KOPT-K1 (cell line): ENCODE data around the gene ART3.

Experiments used
- H3K27ac ChIP-seq: fragments of 200-600 bp; sonication (generic); 2 replicates; pipeline ENCODE4 v1.5.1; 2016; ENCODE audit warnings: antibody characterized with exemption, mild to moderate bottlenecking, low read depth, low read length; ENCODE audit not compliant: poor library complexity, severe bottlenecking
- H3K36me3 ChIP-seq: fragments of 200-600 bp; sonication (generic); 2 replicates; pipeline ENCODE4 v1.5.1; 2017; ENCODE audit warnings: antibody characterized with exemption, mild to moderate bottlenecking, low read length, moderate library complexity; ENCODE audit not compliant: insufficient read depth
- H3K9me3 ChIP-seq: fragments of 200-600 bp; sonication (generic); 2 replicates; pipeline ENCODE4 v1.5.1; 2017; ENCODE audit warnings: antibody characterized with exemption, low read length, mild to moderate bottlenecking; ENCODE audit not compliant: insufficient read depth, poor library complexity, severe bottlenecking

Gene ART3

DNA sequence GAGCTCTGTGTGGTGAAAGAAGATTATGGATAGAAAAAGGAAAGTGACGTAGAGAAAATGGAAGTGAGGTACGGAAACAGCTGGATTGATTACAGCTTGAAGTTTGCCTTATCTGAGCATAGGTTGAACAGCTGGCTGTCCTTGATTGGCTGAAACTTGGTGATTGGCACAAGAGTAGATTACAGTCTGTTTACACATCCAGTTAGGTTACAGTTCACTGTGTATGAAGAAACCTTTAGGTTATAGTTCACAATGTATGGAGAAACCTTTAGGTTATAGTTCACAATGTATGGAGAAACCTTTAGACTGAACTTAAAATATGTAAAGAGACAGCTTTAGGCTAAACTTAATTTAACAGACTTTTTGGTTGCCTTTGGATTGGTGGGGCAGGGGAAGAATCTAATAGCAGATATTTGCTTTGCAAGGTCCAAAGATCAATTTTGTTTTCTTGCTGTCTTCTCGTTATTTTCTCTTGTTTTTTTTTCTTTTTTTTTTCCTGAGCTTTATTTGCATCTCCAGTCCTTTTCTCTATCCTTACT, 15.6 kb upstream of the ART3 start:
- H3K27ac ChIP-seq: no peak overlapping the region
- H3K9me3 ChIP-seq: no peaks in the 10 kb centered on the region
- no peaks in the 10 kb centered on the region for H3K36me3 ChIP-seq

DNA sequence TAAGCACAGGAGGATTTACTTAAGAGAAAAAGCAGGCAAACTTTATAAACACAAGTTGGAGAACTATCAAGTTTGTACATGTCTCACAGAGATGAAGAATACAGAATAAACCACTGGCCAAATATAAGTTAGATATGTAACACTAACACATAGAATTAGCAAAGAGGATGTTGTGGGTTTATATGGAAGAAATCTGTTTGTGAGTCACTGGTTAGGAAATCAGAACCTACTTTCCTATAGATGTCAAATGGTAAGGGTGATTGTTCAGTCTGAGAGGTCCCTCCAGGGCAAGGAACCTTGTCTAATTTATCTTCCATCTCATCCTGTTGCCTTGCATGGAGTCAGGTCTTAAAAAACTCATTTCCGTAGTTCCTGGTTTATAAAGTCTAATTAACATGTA, 14.8 kb upstream of the ART3 start:
- H3K9me3 ChIP-seq: no peaks in the 10 kb centered on the region

DNA sequence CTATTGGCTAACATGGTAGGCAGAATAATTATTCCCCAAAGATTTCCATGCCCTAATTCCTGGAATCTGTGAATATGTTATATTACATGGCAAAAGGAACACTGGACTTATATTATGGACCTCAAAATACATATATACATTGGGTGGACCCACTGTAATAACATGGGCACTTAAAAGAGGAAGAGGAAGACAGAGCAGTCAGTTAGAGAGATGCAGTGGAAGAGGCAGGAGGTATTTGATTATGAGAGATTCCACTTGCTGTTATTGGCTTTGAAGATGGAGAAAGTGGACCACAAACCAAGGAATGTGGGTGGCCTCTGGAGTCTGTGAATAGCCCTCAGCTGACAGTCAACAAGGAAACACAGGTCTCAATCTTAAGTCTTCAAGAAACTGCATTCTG, 14.0 kb upstream of the ART3 start:
- no peaks in the 10 kb centered on the region for H3K9me3 ChIP-seq
- H3K27ac ChIP-seq: no peak overlapping the region
- H3K36me3 ChIP-seq: no peaks in the 10 kb centered on the region

More for the DNA sequence above, 14.8 kb upstream of the ART3 start:
- Histone ChIP-seq H3K36me3 (no peaks in the 10 kb centered on the region), H3K27ac (no peak overlapping the region)

DNA sequence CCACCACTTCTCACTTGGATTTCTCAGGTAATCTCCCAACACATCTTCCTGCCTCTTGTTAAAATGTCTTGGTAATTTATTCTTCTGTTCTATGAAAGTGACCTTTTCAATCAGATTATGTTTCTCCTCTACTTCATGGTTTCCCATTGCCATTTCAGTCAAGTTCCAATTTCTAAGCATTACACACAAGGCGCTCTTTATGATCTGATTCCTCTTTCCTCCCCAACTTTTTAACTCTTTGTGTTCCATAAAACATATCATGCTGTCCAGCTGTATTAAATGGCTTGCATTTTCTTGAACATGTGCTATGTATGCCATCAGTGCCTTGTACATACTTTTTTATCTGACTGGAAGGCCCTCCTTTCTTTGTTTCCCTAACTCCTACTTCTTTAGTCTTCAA, 13.1 kb upstream of the ART3 start:
- H3K9me3 ChIP-seq: no peaks in the 10 kb centered on the region
- no peaks in the 10 kb centered on the region for H3K36me3 ChIP-seq
- H3K27ac ChIP-seq: no peak overlapping the region

DNA sequence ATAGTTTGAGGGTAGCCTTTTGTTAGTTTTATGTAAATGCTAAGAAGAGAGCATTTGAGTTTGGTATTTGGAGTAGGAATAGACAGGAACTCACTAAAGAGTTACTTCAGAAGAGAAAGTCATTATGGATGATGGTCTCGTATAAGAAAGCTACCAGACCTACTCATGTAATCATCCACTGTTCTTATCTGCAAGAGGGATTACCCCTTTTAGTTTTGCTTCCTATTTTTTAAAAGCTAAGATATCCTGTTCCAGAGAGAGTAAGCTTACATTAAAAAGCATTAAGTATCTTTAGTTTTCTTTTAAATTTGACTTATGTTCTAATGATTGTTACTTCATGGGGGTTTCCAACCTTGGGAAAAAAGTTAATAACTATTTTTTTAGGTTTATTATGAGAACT, 12.5 kb upstream of the ART3 start:
- no peaks in the 10 kb centered on the region for H3K36me3 ChIP-seq
- no peak overlapping the region for H3K27ac ChIP-seq
- H3K9me3 ChIP-seq: no peaks in the 10 kb centered on the region

DNA sequence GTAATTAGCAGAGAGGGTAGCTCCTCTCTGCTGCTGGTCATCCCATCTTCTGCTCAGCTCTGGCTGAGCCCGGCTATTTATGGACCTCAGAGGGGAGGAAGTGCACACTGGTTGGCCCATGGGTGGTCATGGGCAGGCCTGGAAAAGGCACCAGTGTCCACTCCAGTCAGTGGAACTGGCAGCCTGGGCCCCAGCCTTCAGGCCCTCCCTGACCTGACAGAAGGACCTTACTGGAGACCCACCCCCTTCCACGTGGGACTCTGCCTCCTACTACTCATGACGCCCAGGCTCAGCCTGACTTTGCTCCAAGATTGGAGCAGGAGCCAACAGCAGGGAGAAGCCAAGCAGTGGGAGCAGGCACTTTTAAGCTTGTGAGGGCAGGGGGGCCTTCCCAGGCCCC, 8.0 kb upstream of the ART3 start:
- Histone ChIP-seq H3K36me3 (no peaks in the 10 kb centered on the region), H3K27ac (no peak overlapping the region), H3K9me3 (no peaks in the 10 kb centered on the region)

DNA sequence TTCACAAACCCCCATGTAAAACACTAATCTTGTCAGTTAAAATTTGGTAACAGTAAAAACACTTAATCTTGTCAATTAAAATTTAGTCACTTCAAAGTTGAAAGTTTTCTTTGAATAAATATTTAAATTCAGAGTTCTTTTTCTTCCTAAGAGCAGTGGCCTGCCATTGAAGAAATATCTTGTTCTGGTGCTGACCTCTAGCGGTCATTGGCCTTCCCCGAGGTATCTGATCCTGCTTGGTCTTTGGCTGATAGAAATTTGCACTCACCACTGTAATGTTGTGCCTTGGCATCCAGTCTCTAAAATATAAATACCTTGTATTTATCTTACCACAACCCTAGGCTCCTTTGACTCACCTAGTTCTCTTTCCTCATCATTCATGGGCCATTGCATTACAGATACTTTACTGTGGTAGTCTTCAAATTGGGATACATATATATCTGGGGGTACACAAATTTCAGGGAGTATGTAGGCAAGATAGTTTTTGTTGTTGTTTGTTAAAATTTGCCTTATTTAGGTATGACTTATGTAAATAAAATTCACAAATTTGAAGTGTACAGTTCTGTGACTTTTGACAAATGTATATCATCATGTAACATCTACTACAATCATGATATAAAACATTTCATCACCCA, 6.7 kb upstream of the ART3 start:
- no peak overlapping the region for H3K27ac ChIP-seq
- no peaks in the 10 kb centered on the region for H3K36me3 ChIP-seq
- H3K9me3 ChIP-seq: no peaks in the 10 kb centered on the region

DNA sequence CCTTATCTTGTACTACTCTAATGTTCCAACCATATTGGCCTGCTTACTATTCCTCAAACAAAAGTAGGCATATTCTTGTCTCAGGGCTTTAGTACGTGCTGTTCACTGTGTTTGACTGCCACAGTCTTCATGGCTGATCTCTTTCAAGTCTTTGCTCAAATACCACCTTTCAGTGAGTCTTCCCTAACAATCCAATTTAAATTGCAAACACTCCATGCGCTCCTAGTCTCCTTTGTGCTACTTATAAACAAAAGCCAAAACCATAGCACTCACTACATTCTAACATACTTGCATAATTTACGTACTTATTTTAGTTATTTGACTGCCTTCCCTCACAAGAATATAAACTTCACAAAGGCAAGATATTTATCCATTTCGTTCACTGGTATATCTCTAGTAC, 1.7 kb upstream of the ART3 start:
- Histone ChIP-seq H3K36me3 (no peaks in the 10 kb centered on the region), H3K27ac (no peak overlapping the region), H3K9me3 (no peaks in the 10 kb centered on the region)

DNA sequence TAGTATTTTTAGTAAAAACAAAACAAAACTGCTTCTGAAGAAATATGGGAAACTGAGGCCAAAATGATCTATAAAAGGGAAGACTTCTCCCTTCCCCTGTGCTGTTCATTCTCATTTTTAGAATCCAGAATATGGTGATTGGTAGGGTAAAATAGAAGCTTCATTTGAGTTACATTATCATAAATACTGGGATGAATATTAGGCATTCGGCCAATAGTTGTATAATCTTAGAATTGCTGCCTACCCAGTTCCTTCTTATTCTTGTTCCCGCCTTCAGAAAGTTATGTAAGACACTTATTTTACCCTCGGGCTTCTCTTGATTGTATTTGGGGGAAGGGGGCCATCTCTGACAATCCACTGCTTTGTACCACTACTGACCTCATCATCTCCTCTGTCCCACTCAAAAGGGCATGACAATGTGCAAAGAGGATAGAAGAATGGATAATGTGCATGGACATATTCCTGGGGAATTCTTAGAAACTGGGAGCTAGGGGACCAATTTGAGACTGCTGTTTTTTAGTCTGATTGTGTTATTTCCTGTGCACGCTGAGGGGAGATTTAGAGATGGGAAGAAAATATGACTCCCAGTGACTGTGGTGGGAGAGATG, 588 bp downstream of the ART3 start:
- no peaks in the 10 kb centered on the region for H3K36me3 ChIP-seq
- no peak overlapping the region for H3K27ac ChIP-seq

DNA sequence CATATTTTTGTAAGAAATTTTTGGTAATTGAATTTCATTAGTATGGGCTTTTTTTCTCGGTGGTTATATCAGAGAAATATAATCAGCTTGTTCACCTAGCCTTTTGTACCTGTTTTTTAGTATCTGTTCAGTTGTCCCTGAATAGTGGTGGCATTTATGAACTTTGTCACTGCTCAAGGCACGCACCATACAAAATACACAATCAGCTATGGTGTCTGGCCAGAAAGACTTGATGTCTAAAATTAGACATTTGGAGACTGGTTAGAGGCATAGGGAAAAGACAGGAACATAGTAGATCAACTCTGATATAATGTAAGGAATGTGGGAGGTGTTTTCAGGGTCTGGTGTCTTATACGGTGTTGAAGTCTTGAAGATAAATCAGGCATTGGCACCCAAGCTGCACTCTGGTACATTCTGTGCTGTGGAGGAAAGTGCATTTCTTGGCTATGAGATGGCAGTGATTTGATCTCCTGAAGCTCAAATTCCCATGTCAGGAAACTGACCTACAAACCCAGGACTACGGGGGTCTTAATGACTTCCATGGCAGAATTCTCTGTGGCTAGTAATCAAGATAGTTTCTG, 3.6 kb downstream of the ART3 start:
- Histone ChIP-seq H3K9me3 (no peaks in the 10 kb centered on the region), H3K36me3 (no peaks in the 10 kb centered on the region), H3K27ac (no peak overlapping the region)

More for the DNA sequence above, 588 bp downstream of the ART3 start:
- no peaks in the 10 kb centered on the region for H3K9me3 ChIP-seq

DNA sequence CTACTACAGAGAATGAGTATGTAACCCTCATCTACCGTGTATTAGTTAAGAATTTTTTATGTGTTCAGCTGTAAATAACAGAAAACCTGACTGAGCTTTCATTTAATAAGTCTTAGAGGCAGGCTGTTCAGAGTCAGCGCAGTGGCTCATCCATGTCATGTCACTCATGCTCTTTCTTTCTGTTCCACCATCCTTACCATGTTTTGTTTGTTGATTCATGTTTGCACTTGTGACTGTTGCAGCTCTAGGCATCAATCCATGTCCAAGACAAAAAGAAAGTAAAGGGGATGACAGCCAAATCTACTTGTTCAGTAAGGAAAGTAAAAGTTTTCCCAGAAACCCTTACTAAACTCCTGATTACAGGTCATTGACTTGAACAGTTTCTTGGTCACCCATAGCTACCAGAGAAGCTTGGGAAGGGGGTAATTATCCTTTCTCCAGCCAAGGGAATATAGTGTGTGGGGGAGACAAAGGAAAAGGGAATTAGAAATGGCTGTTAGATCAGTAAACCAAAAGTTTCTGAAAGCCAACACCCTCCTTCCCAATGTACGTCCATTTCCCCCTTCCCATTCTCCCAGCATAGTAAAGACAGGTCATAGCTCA, 9.0 kb downstream of the ART3 start:
- H3K9me3 ChIP-seq: no peaks in the 10 kb centered on the region
- H3K27ac ChIP-seq: no peak overlapping the region
- H3K36me3 ChIP-seq: no peaks in the 10 kb centered on the region

DNA sequence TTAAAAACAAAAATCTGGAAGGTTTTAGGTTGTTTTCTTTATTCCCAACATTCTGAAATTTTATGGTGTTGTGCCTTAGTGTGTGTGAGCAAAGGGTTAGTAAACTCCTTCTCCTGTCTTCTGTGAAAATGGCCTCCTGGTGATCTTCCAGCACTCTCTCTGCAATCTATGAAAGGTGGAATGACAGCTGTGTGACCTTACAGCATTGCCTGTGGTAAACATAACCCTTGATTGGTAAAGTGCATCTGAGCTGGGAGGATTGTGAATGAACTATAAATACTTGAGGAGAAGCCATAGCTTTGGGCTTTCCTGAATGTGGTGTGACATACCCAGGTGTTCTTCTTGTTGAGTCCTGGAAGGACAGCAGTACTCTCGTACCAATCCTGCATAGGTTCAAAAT, 10.0 kb downstream of the ART3 start:
- no peak overlapping the region for H3K27ac ChIP-seq
- H3K9me3 ChIP-seq: no peaks in the 10 kb centered on the region
- H3K36me3 ChIP-seq: no peaks in the 10 kb centered on the region

DNA sequence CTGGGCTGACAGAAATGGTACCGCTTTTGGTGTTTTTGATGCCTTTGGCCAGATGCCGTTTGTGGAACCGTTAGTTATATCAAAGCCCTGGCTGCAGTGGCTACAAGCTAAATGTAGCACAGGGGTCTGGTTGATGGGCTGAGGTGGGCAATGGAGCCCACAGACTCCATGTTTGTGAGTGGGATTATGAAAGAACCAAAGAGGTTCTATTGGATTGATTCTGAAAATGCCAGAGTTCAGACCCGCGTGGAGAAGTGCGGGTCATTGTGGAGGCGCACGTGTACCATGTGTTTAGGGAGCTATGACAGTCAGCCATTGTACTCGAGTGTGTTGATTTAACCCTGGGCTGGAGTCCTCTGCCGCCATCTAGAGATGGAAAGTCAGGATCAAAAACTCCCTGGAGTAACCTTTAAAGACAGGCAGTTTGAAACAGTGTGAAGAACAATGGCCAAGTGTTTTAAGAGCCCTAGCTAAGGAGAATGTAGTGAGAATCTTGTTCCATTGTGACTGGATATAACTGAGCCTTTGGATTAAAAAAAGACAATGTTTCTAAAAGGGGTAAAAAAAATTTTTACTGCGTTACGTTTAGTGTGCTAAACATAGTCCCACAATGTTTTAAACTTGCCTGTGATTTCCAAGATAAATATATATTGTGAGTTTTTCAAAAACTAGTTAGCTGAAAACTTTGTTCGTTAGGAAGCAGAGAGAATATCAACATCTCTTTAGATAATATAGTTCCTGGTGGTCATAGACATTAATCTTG, 12.7 kb downstream of the ART3 start:
- Histone ChIP-seq H3K36me3 (no peaks in the 10 kb centered on the region), H3K27ac (no peak overlapping the region), H3K9me3 (no peaks in the 10 kb centered on the region)

DNA sequence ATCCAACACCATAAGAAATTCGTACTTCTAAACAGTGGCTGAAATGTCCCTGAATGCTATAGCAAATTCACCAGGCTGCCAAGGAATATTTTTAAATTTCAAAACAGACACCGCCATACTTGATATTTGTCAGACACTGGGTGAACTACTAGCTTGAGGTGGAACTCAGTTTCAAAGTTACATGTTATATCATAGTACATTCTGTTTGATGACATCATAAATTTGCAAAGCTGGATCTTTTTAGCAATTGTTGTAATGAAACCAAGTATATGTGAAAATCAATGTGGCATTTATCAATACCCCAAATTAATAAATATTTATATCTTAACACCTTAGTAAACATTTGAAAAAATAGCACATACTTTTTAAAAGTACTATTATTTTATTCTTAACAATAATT, 14.2 kb downstream of the ART3 start:
- Histone ChIP-seq H3K9me3 (no peaks in the 10 kb centered on the region), H3K36me3 (no peaks in the 10 kb centered on the region), H3K27ac (no peak overlapping the region)

DNA sequence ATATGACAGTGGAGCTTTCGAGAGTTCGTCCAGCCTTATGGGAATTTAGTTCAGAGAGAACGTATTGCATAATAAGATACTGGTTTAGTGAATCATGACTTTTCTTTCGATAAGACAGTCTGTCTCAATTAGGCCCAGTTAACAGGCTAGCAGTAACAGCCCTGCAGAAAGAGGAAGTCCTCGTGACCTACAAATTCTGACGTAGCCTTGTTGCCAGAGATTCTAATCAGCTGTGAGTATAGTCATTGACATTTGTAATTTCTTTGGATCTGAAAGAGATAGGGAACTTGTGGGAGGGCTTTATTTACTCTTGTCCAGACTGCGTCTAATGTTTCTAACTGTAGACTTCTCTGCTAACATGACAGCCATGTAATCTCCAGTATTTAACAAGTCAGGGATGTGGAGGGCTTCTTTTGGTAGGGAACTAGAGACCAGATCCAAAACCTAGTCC, 15.8 kb downstream of the ART3 start:
- Histone ChIP-seq H3K36me3 (no peaks in the 10 kb centered on the region), H3K27ac (no peak overlapping the region), H3K9me3 (no peaks in the 10 kb centered on the region)
